ENCODE data around the gene ATP6V0E1.

DNA sequence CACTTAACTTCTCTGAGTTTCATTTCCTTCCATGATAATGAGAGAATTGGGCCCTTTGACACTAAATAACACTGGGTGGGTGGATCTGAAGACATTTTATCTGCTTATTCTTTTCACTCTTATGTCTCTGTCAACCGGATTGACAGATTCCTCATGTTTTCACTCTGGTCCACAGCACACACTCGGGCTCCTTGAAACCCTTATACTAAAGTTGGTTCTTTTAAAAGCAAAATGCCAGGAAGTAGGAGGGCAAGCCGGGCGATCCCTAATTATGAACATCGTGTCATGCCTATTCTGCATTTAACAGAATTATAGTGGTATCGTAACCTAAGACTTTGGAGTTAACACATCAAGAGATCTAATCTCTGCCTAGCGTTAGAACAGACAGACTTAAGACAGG, 44.3 kb downstream of the ATP6V0E1 start:
- TF ChIP-seq, protein P1, sequence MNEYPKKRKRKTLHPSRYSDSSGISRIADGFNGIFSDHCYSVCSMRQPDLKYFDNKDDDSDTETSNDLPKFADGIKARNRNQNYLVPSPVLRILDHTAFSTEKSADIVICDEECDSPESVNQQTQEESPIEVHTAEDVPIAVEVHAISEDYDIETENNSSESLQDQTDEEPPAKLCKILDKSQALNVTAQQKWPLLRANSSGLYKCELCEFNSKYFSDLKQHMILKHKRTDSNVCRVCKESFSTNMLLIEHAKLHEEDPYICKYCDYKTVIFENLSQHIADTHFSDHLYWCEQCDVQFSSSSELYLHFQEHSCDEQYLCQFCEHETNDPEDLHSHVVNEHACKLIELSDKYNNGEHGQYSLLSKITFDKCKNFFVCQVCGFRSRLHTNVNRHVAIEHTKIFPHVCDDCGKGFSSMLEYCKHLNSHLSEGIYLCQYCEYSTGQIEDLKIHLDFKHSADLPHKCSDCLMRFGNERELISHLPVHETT (tag by site-specific recombination; IDR thresholded peaks at IDR 0.05), result no peak
- TF ChIP-seq ZNF626 (tag by site-specific recombination; IDR thresholded peaks at IDR 0.05) (no peak), ZNF23 (tag by site-specific recombination; IDR thresholded peaks at IDR 0.05; ENCODE audit: borderline replicate concordance) (no peak), ZNF24 (tag by site-specific recombination; IDR thresholded peaks at IDR 0.05) (no peak), ZNF140 (tag by site-specific recombination; IDR thresholded peaks at IDR 0.05) (no peak), ZNF510 (tag by site-specific recombination; IDR thresholded peaks at IDR 0.05; ENCODE audit: insufficient replicate concordance) (no peak)
- TF ChIP-seq, protein P2, sequence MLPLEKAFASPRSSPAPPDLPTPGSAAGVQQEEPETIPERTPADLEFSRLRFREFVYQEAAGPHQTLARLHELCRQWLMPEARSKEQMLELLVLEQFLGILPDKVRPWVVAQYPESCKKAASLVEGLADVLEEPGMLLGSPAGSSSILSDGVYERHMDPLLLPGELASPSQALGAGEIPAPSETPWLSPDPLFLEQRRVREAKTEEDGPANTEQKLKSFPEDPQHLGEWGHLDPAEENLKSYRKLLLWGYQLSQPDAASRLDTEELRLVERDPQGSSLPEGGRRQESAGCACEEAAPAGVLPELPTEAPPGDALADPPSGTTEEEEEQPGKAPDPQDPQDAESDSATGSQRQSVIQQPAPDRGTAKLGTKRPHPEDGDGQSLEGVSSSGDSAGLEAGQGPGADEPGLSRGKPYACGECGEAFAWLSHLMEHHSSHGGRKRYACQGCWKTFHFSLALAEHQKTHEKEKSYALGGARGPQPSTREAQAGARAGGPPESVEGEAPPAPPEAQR (tag by site-specific recombination; IDR thresholded peaks at IDR 0.05), result no peak
- TF ChIP-seq, protein P3, sequence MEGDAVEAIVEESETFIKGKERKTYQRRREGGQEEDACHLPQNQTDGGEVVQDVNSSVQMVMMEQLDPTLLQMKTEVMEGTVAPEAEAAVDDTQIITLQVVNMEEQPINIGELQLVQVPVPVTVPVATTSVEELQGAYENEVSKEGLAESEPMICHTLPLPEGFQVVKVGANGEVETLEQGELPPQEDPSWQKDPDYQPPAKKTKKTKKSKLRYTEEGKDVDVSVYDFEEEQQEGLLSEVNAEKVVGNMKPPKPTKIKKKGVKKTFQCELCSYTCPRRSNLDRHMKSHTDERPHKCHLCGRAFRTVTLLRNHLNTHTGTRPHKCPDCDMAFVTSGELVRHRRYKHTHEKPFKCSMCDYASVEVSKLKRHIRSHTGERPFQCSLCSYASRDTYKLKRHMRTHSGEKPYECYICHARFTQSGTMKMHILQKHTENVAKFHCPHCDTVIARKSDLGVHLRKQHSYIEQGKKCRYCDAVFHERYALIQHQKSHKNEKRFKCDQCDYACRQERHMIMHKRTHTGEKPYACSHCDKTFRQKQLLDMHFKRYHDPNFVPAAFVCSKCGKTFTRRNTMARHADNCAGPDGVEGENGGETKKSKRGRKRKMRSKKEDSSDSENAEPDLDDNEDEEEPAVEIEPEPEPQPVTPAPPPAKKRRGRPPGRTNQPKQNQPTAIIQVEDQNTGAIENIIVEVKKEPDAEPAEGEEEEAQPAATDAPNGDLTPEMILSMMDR (tag by site-specific recombination; IDR thresholded peaks at IDR 0.05), result no peak

All from HEK293 (cell line).